Parathyroid adenoma (tissue), 2 donors: ENCODE results near the gene ADAMTSL1.

ENCODE experiments used
- H2AFZ ChIP-seq: fragments of 300-600 bp; sonication (generic); one replicate; pipeline ENCODE4 v1.7.0; 2017; ENCODE audit warnings: antibody characterized with exemption, mild to moderate bottlenecking
- H3K27ac ChIP-seq: fragments of 300-600 bp; sonication (generic); one replicate; pipeline ENCODE4 v1.7.0; 2017
- H3K27me3 ChIP-seq: fragments of 300-600 bp; sonication (generic); one replicate; pipeline ENCODE4 v1.7.0; 2017; ENCODE audit warnings: low read length; ENCODE audit not compliant: control insufficient read depth, insufficient read depth
- H3K36me3 ChIP-seq: fragments of 300-600 bp; sonication (generic); one replicate; pipeline ENCODE4 v1.7.0; 2017; ENCODE audit warnings: low read length; ENCODE audit not compliant: control insufficient read depth, insufficient read depth
- H3K4me1 ChIP-seq: fragments of 300-600 bp; sonication (generic); one replicate; pipeline ENCODE4 v1.7.0; 2017; ENCODE audit warnings: control low read depth
- H3K4me2 ChIP-seq: fragments of 300-600 bp; sonication (generic); one replicate; pipeline ENCODE4 v1.7.0; 2017; ENCODE audit warnings: low read length
- H3K4me3 ChIP-seq: fragments of 300-600 bp; sonication (generic); one replicate; pipeline ENCODE4 v1.7.0; 2017; ENCODE audit warnings: low read depth, low read length
- H3K79me2 ChIP-seq: fragments of 300-600 bp; sonication (generic); one replicate; pipeline ENCODE4 v1.7.0; 2017; ENCODE audit warnings: control low read depth
- H3K9ac ChIP-seq: fragments of 300-600 bp; sonication (generic); one replicate; pipeline ENCODE4 v1.7.0; 2017; ENCODE audit warnings: mild to moderate bottlenecking
- H3K9me3 ChIP-seq: fragments of 300-600 bp; sonication (generic); one replicate; pipeline ENCODE4 v1.7.0; 2017; ENCODE audit warnings: low read length; ENCODE audit not compliant: control insufficient read depth
- CTCF ChIP-seq: fragments of 300-600 bp; sonication (generic); IDR thresholded peaks from one replicate; pipeline ENCODE4 v1.7.0; 2017; ENCODE audit warnings: antibody characterized with exemption, mild to moderate bottlenecking
- donor health status: primary hyperparathyroidism.

ADAMTSL1 gene

DNA sequence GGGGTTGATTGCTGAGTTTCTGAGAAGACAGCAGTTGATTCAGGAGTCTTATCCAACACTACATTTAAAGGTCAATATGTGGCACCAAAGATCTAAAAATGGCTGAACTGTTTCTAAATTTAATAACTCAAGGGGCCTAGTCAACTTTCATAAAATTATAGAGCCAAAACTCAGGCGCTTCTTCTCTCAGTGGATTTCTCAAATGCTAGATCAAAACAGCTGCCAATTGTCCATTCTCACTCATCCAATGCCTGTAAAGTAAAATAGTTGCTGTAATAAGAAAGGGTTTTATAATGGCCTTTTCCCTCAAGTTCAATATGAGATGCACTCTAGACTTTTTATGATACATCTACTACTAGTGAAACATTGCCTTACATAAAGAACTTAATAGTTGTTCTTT is 26.5 kb downstream of the ADAMTSL1 start:
- H3K4me1 ChIP-seq, result no peaks in the 10 kb centered on the region
- H3K4me3 ChIP-seq, result no peak overlapping the region
- no peak overlapping the region for H3K9ac ChIP-seq
- H3K4me2 ChIP-seq, result no peak overlapping the region
- H3K36me3 ChIP-seq, result no peaks in the 10 kb centered on the region
- H3K27ac ChIP-seq, result no peak overlapping the region
- TF ChIP-seq CTCF, result no peak
- no peaks in the 10 kb centered on the region for H3K27me3 ChIP-seq
- H3K9me3 ChIP-seq, result no peaks in the 10 kb centered on the region
- no peak overlapping the region for H2AFZ ChIP-seq
- H3K79me2 ChIP-seq, result no peaks in the 10 kb centered on the region

DNA sequence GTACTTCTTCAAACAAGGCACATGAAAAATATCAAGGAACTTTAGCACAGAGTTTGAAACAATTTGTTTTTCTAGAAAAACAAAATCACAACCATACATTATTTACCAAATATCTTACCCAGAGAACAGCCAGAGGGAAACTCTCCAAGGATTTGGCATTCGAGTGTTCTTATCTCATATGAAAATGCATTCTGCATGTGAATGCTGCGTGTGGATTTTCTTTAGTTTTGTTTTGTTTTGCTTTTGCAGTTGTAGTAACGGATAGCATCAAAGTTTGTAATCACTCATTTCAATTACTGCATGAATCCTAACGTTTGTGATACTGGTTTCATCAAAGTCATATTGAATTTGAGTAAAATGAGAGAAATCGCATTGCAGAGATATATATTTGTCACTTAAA is 28.0 kb downstream of the ADAMTSL1 start:
- no peak for TF ChIP-seq CTCF
- no peaks in the 10 kb centered on the region for H3K79me2 ChIP-seq
- H3K9me3 ChIP-seq, result no peaks in the 10 kb centered on the region
- no peaks in the 10 kb centered on the region for H3K4me1 ChIP-seq
- no peak overlapping the region for H3K27ac ChIP-seq
- H2AFZ ChIP-seq, result no peak overlapping the region
- peak overlapping the region; percentile 28 for H3K4me2 ChIP-seq
- no peak overlapping the region for H3K9ac ChIP-seq
- H3K4me3 ChIP-seq, result no peak overlapping the region
- H3K36me3 ChIP-seq, result no peaks in the 10 kb centered on the region
- H3K27me3 ChIP-seq, result no peaks in the 10 kb centered on the region

DNA sequence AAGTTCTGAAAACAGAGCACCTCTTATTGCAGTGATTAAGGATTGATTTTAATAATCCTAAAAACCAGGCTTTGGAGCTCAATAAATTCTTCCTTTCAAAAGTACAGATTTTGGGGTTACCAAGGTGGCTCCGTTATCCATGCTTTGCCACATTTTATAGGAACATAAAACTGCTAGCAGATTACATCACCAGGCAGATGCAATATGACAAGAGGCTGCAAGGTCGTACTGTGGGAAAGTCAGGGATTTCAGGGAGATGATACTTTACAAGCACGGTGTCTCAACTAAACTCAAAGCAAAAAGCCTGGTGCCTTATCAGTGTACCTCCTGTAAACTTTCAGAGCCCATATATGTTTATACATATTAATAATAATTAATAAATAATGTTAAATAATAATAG is 28.6 kb downstream of the ADAMTSL1 start:
- no peak overlapping the region for H2AFZ ChIP-seq
- no peaks in the 10 kb centered on the region for H3K36me3 ChIP-seq
- no peak for TF ChIP-seq CTCF
- no peaks in the 10 kb centered on the region for H3K79me2 ChIP-seq
- no peak overlapping the region for H3K4me3 ChIP-seq
- H3K27ac ChIP-seq, result no peak overlapping the region
- H3K4me1 ChIP-seq, result no peaks in the 10 kb centered on the region
- H3K9me3 ChIP-seq, result no peaks in the 10 kb centered on the region
- H3K4me2 ChIP-seq, result no peak overlapping the region
- no peaks in the 10 kb centered on the region for H3K27me3 ChIP-seq
- no peak overlapping the region for H3K9ac ChIP-seq

GRCh38 chr9:18504707-18505106 is 30.8 kb downstream of the ADAMTSL1 start:
- Histone ChIP-seq H3K27me3 (no peaks in the 10 kb centered on the region), H3K79me2 (no peaks in the 10 kb centered on the region), H3K27ac (no peak overlapping the region), H3K4me2 (no peak overlapping the region), H2AFZ (no peak overlapping the region), H3K4me1 (no peaks in the 10 kb centered on the region), H3K36me3 (no peaks in the 10 kb centered on the region), H3K9ac (no peak overlapping the region), H3K4me3 (no peak overlapping the region), H3K9me3 (no peaks in the 10 kb centered on the region)
- no peak for TF ChIP-seq CTCF

- no peaks in the 10 kb centered on the region for H3K79me2 ChIP-seq
- no peaks in the 10 kb centered on the region for H3K4me1 ChIP-seq
- TF ChIP-seq CTCF, result no peak
- H3K36me3 ChIP-seq, result no peaks in the 10 kb centered on the region
- H3K9ac ChIP-seq, result no peak overlapping the region
- no peak overlapping the region for H3K4me3 ChIP-seq
- H2AFZ ChIP-seq, result no peak overlapping the region
- H3K9me3 ChIP-seq, result no peaks in the 10 kb centered on the region
- H3K27ac ChIP-seq, result no peak overlapping the region
- no peaks in the 10 kb centered on the region for H3K27me3 ChIP-seq
- no peak overlapping the region for H3K4me2 ChIP-seq
Observed at GRCh38 chr9:18507151-18507550, 33.2 kb downstream of the ADAMTSL1 start.
